ENCODE results near the gene CHD3. TPM values are rescaled to one million over a fixed set of nuclear protein-coding genes. Genes with fewer than 3 reads are reported as not detected.

The CHD3 gene
- 10 to 100 TPM; 14.8 to 41.4 (median 31.3) TPM for total RNA-seq

DNA sequence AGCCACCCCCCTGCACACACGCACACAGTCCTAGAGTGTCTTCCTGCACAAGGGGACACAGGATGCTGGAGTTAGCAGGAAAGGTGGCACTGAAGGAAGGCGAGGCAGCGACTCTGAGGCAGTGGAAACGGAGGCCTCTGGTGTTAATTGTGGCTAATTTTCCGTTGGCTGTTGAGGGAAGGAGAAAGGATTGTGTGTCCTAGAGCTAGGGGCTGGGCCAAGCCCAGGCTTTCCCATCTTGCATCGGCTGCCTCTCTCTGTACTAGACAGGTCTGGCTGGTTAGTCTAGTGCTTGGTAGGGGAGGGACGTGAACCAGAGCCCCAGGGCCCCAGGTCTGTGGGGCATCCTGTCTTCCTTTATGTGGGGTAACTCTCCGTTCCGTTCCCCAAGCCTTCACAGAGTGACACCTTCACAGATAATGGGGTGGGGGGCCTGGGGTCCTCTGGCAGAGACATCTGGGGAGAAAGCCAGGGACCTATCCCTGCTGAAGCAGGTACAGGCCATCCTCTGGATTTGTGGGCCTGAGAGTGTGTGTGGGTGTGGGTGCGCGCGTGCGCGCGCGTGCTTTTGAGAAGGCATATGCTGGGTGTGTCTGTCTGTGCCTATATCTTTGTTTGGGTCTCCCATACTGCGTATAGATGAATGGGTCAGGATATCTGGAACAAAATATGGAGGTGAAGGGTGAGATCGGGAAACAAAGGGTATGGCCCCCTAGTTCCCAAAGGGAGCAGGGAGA, at the start of gene CHD3:
CHD3 (plus strand) TSS at position 606 of the 737 bp plus-strand sequence. CDS start 212 bp downstream, outside the sequence.
- TF ChIP-seq, protein P1, sequence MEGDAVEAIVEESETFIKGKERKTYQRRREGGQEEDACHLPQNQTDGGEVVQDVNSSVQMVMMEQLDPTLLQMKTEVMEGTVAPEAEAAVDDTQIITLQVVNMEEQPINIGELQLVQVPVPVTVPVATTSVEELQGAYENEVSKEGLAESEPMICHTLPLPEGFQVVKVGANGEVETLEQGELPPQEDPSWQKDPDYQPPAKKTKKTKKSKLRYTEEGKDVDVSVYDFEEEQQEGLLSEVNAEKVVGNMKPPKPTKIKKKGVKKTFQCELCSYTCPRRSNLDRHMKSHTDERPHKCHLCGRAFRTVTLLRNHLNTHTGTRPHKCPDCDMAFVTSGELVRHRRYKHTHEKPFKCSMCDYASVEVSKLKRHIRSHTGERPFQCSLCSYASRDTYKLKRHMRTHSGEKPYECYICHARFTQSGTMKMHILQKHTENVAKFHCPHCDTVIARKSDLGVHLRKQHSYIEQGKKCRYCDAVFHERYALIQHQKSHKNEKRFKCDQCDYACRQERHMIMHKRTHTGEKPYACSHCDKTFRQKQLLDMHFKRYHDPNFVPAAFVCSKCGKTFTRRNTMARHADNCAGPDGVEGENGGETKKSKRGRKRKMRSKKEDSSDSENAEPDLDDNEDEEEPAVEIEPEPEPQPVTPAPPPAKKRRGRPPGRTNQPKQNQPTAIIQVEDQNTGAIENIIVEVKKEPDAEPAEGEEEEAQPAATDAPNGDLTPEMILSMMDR (IDR thresholded peaks at IDR 0.05; ENCODE audit: low read depth): no peak

DNA sequence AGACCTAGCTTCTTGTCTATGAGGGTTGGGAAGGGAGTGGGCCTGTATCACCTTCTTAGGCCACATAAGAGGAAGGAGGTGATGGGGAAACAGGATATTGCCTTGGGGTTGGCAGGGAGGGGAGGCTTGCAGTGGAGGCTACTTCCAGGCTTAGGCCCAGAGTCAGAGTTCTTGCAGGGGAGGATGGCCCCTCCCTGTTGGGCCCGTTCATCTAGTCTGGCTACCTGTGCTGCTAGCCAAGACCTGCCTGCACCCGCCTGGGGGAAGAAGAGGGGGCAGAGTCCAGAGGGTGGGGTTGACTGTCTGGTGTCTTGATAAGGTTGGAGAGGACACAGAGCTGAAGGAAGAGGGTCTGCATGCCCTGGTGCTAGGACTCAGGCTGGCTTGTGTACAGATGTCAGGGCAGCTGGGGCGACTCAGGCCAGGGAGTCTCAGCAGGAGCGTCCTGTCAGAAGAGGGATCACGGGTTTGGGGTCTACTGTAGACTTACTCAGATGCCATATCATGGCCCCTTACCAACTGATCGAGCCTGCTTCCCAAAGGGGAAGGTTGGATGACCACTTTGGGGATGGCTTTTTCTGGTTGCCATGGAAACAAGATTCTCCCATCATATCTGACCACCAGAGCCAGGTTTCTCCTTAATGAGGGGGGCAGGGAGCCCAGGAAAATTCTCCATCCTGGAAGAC, 49.3 kb upstream of the CHD3 start:
- TF ChIP-seq, protein P1 (IDR thresholded peaks at IDR 0.05; ENCODE audit: low read depth): no peak

DNA sequence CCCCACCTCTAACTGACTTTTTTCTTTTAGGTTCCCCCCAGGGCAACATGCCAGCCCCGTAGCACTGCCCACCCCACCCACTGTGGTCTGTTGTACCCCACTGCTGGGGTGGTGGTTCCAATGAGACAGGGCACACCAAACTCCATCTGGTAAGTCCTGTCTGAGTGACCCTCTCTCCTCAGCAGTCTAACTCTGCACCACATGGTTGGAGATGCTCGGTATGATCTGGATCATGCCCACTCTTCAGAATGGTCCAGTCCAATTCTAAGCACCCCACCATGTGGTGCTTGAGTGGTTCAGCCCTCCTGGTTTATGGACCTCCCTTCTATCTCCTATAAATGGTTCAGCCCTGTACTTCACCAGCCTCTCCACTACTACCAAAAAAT, 48.7 kb upstream of the CHD3 start:
- TF ChIP-seq, protein P1 (IDR thresholded peaks at IDR 0.05; ENCODE audit: low read depth): no peak

- TF ChIP-seq, protein P1 (IDR thresholded peaks at IDR 0.05; ENCODE audit: low read depth): no peak
These were observed 48.1 kb upstream of the CHD3 start for GRCh38 chr17:7840441-7840840.

DNA sequence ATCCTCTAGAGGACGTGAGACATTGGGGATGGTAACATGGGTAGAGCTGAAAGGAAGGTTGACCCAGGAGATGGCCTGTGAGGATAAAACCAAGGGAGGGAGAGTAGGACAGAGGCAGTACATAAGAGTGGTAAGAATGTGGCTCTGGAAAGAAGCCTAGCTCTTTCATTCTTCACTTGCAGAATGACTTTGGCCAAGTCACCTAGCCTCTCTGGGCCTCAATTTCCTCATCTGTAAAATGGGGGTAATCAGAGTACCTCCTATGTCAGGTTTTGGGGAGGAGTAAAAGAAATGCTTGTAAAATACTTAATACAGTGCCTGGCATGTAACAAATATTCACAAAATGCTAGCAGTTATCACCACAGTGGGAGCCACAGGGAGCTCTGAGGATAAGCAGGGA, 47.7 kb upstream of the CHD3 start:
- TF ChIP-seq, protein P1 (IDR thresholded peaks at IDR 0.05; ENCODE audit: low read depth): no peak

GRCh38 chr17:7841396-7841914, 47.1 kb upstream of the CHD3 start:
- TF ChIP-seq, protein P1 (IDR thresholded peaks at IDR 0.05; ENCODE audit: low read depth): no peak

- TF ChIP-seq, protein P1 (IDR thresholded peaks at IDR 0.05; ENCODE audit: low read depth): no peak
These were observed 46.6 kb upstream of the CHD3 start for GRCh38 chr17:7841915-7842379.

All from subcutaneous adipose tissue (tissue), 4 donors.